Adrenal gland (tissue), 5 donors: ENCODE measurements around the gene CUX1.

Experiments
- CTCF ChIP-seq, 6 experiments: fragments of 450-650 bp in 4 of 6; fragments of 200-600 bp in 2 of 6; sonication (generic) in 1 of 6; IDR thresholded peaks; 1 replicate in 5 of 6; 2 replicates in 1 of 6; pipeline versions ENCODE4 v1.5.1 to v1.8.0; 2016 to 2021; ENCODE audit warnings: antibody characterized with exemption in 6 of 6, mild to moderate bottlenecking in 2 of 6, moderate library complexity in 1 of 6
- POLR2A ChIP-seq, 2 donors: fragments of 450-650 bp; IDR thresholded peaks; one replicate each; pipeline ENCODE4 v1.6.1; 2017; ENCODE audit warnings: antibody characterized with exemption in 2 of 2, mild to moderate bottlenecking in 2 of 2, moderate library complexity in 1 of 2
- donor health status: DM: no; HTN: no; CAD: no.

- TF ChIP-seq CTCF (IDR thresholded peaks at IDR 0.05) = no peak
- no peak for TF ChIP-seq POLR2A (IDR thresholded peaks at IDR 0.05)
Measured at GRCh38 chr7:101975046-101975445, 157.6 kb downstream of the CUX1 start.
